ENCODE measurements around the gene MIPEP.

GRCh38 chr13:23697772-23698313 is 191.4 kb downstream of the MIPEP start:
- TF ChIP-seq CTCF (conservative IDR thresholded peaks at IDR 0.05; ENCODE audit: low read depth, low read length) = no peak
- TF ChIP-seq EZH2 (IDR thresholded peaks at IDR 0.05; ENCODE audit: borderline replicate concordance, low read depth, low read length, poor library complexity, severe bottlenecking) = no peak
